Skeletal muscle tissue (tissue), 4 donors: ENCODE results near the gene ABCB9. TPM values are rescaled to one million over a fixed set of nuclear protein-coding genes. Genes with fewer than 3 reads are reported as not detected.

Experiments used
- H3K27ac ChIP-seq: one replicate; pipeline ENCODE4 v1.7.0; 2013; ENCODE audit warnings: mild to moderate bottlenecking, low read depth, low read length, inconsistent platforms
- H3K27me3 ChIP-seq, 3 donors: one replicate each; pipeline ENCODE4 v1.7.0; 2013; ENCODE audit warnings: low read length in 3 of 3; ENCODE audit not compliant: control insufficient read depth in 3 of 3, insufficient read depth in 3 of 3
- H3K36me3 ChIP-seq, 3 donors: one replicate each; pipeline ENCODE4 v1.7.0; 2013; ENCODE audit warnings: low read length in 3 of 3; ENCODE audit not compliant: control insufficient read depth in 3 of 3, insufficient read depth in 3 of 3
- H3K4me1 ChIP-seq, 3 donors: one replicate each; pipeline ENCODE4 v1.7.0; 2013; ENCODE audit warnings: low read length in 3 of 3, mild to moderate bottlenecking in 3 of 3; ENCODE audit not compliant: control insufficient read depth in 3 of 3, insufficient read depth in 3 of 3
- H3K4me3 ChIP-seq, 3 donors: one replicate each; pipeline ENCODE4 v1.7.0; 2013; ENCODE audit warnings: low read length in 3 of 3
- H3K9ac ChIP-seq, 3 donors: one replicate each; pipeline ENCODE4 v1.7.0; 2013; ENCODE audit warnings: low read length in 3 of 3, mild to moderate bottlenecking in 3 of 3, moderate library complexity in 2 of 3, low read depth in 1 of 3
- H3K9me3 ChIP-seq, 3 donors: one replicate each; pipeline ENCODE4 v1.7.0; 2013; ENCODE audit warnings: low read length in 3 of 3; ENCODE audit not compliant: control insufficient read depth in 3 of 3
- total RNA-seq: library from RNA; depleted of rRNA; stranded (reverse); fragments of >200 nt; gene quantifications from one replicate; pipeline ENCODE4 v1.2.3, GENCODE V29; 2014
- donor health status: Osteomylitis.

ABCB9 gene
- total RNA-seq, 1 donor from 2014 or later, result 2.6 TPM

DNA sequence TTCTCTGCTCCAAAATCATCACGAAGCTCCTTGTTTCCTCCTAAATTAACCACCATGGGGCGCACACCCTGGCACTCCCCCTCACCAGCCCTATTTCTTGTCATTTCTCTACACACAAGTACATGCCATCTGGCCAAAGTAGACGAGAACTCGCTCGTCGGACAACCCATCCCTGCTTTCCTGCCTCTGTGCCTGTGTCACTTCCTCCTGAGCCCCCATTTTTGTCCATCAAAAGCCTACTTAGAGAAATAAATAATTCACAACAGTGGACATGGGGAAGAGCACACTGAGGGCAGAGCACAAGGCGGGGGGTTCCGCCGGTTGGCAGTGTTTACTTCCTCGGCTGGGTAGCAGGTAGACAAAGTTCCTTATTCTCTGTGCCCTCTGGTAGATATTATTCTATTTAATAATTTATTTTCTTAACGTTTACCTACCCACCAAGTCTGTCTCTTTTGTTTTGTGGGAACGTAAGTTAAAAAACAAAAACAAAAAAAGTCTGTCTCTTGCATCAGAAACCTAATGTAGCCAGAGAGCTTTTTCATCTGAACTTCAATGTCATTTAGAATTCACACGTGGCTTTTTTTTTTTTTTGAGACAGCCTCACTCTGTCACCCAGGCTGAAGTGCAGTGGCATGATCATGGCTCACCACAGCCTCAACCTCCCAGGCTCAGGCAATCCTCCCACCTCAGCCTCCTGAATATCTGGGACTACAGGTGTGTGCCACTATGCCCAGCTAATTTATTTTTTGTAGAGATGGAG is 76.3 kb downstream of the ABCB9 start:
- Histone ChIP-seq H3K4me1 (peaks cover 46 to 62% (median 53%) of the 10 kb centered on the region in 3 donors), H3K36me3 (no peaks in the 10 kb centered on the region), H3K9me3 (no peaks in the 10 kb centered on the region), H3K27ac (no peak overlapping the region), H3K4me3 (no peak overlapping the region), H3K9ac (no peak overlapping the region), H3K27me3 (no peaks in the 10 kb centered on the region)

DNA sequence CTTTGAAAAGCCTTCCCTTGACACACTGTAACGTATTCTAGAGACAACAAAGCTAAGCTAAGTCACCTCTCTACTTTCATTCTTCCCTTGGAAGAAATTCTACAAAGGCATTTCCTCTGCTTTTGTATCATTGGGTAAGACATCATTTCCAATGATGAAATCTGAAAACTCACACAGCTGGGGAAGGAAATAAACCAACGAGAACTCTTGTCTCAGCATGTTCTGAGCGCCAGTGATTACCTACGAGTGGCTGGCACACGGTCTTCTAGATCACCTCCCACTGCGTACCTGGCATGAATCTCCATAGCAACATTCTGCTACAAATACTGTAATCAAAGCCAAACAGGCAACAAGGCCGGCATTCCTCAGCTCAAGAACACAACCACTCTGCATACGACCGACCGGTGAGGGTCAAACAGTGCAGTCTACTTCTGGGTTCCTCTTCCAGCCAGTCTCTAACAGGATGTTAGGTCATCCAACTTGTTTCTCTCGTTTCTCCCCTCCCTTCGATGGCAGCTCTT is 78.0 kb downstream of the ABCB9 start:
- peak overlapping the region; percentile 4 to 35 (median 18) for H3K9ac ChIP-seq
- no peaks in the 10 kb centered on the region for H3K27me3 ChIP-seq
- peak overlapping the region; percentile 27 to 59 (median 50) for H3K4me3 ChIP-seq

DNA sequence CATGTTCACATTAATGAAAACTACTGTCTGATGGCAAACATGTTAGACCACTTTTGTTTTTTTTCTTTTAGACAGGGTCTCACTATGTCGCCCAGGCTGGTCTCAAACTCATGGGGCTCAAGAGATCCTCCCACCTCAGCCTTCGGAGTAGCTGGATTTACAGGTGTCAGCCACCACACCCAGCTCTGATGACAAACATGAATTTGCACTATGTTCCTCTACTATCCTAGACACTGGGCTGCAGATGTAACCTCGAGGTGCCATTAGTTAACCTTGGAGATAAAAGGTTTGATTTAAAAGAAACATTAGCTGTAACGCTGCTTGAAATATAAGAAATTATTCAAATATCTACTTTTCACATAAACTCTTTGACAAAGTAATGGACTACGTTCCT is 78.4 kb downstream of the ABCB9 start:
- Histone ChIP-seq H3K4me3 (peak overlapping the region in 1 of 3 donors; percentile 50), H3K36me3 (no peaks in the 10 kb centered on the region), H3K4me1 (peaks cover 36 to 46% (median 38%) of the 10 kb centered on the region in 3 donors), H3K9ac (no peak overlapping the region), H3K27me3 (no peaks in the 10 kb centered on the region), H3K27ac (peak overlapping the region; percentile 71), H3K9me3 (no peaks in the 10 kb centered on the region)

More for the DNA sequence above, 78.0 kb downstream of the ABCB9 start:
- Histone ChIP-seq H3K9me3 (no peaks in the 10 kb centered on the region), H3K4me1 (peaks cover 39 to 49% (median 39%) of the 10 kb centered on the region in 3 donors), H3K36me3 (no peaks in the 10 kb centered on the region), H3K27ac (peak overlapping the region; percentile 71)

DNA sequence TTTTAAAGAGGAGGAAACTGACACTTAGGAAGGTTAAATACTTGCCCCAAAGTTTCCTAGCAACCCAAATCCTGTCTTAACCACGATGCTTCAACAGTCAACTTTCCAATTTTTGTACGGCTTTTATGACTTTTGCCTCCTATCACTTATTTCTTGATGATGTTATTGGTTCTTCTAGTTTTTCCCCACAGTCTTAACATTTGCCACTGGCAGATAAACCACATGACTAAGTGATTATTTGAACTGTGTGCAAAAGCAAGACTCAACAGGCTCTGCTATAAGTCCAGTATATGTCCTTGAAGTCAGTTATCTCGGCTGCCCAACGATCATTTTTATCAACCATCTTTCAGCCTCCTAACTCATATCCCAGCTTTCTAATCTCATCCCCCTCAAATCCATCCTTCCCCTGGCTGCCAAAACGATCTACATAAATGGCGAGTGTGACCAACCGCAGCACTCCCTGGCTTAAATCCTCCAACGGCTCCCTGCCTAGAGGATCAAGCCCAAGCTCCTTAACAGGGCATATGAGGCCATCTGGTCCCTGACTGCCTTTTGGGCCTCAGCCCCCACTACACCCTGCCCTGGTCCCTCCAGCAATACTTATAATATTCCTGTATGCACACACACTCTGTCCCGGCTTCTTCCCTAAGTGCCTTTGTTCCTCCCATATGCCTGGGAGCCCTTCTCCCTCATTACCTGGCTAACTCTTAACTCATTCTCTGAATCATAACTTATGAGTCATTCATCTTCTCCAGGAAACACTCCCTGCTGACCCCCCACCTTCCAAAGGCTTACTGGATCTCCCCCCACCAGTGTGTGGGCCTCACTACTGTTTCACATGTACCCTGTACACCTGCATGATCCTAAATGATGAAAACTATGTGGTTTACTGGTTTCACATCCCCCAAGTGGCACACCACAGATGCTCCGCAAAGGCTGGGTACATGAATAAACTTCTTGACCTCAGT is 79.1 kb downstream of the ABCB9 start:
- Histone ChIP-seq H3K27ac (no peak overlapping the region), H3K9me3 (no peaks in the 10 kb centered on the region), H3K4me1 (peaks cover 33 to 40% (median 35%) of the 10 kb centered on the region in 3 donors), H3K4me3 (no peak overlapping the region), H3K36me3 (no peaks in the 10 kb centered on the region), H3K9ac (no peak overlapping the region), H3K27me3 (no peaks in the 10 kb centered on the region)

DNA sequence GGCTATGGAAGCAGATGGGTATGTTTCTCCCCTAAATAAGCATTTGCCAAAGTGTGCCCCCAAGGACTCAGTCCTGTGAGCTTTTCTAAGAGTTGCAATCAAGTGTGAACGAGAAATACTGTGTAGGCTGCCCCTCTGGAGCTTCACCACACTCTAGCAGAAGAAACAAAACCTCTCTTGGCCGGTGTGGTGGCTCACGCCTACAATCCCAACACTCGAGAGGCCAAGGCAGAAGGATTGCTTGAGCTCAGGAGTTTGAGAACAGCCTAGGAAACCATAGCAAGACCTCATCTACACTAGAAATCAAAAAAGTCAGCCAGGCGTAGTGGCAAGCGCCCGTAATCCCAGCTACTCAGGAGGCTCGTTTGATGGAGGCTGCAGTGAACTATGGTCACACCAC is 80.1 kb downstream of the ABCB9 start:
- Histone ChIP-seq H3K27me3 (no peaks in the 10 kb centered on the region), H3K36me3 (no peaks in the 10 kb centered on the region), H3K4me1 (peaks cover 27 to 38% (median 29%) of the 10 kb centered on the region in 3 donors), H3K9ac (no peak overlapping the region), H3K27ac (no peak overlapping the region), H3K4me3 (no peak overlapping the region), H3K9me3 (no peaks in the 10 kb centered on the region)

DNA sequence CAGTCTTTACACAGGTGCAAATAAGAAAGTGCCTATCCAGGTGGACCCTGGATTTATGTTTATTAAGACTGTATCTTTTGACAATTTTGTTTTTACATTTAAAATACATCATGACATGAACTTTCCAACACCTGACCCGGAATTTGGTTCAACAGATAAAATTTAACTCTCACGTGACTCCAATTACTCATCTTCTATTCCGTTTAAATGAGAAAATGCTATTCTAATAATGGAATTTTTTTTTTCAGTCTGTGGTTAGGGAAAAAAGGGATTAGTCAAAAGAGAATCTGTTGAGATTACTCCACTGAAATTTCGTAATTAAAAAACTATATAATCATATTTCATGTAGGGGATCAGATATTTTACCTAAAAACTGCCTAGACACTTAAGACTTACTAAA is 81.4 kb downstream of the ABCB9 start:
- Histone ChIP-seq H3K36me3 (no peaks in the 10 kb centered on the region), H3K4me1 (peaks cover 31 to 42% (median 36%) of the 10 kb centered on the region in 3 donors), H3K27ac (no peak overlapping the region), H3K27me3 (no peaks in the 10 kb centered on the region), H3K9me3 (no peaks in the 10 kb centered on the region), H3K9ac (no peak overlapping the region), H3K4me3 (no peak overlapping the region)

DNA sequence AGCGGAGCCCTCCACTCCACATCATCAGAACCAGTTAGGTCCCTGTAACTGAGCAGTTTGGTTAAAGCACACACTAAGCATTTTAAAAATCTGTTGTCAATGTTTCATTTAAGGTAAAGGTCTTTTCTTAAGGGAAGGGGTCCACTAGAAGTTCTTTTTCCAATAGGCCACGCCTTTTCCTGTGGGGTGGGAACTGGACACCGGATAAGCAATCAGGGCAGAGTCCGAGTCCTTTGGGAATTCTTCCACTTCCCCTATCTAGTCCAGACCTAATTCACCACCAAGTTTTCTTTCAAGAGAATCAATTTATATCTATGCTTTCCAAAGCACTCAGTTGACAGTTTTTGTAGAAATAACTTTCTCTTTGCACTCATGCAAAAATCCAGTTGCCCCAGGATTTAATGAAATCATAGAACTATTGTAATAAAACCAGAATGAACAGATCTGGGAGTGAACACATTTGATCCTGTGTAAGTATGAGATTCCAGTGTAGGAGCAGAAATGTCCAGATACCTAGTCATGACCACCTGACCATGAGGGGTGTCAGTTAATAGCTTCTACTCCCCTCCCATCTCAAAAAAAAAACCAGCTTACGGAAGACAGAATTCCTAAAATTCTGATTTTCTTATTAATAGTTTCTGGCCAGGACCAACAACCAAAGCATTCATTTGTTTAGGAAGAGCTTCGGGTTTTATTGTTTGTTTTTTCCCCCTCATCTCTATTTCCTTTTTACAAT is 82.0 kb downstream of the ABCB9 start:
- Histone ChIP-seq H3K9me3 (no peaks in the 10 kb centered on the region), H3K36me3 (no peaks in the 10 kb centered on the region), H3K9ac (no peak overlapping the region), H3K27me3 (no peaks in the 10 kb centered on the region), H3K4me3 (no peak overlapping the region), H3K4me1 (peaks cover 35 to 47% (median 42%) of the 10 kb centered on the region in 3 donors), H3K27ac (no peak overlapping the region)

DNA sequence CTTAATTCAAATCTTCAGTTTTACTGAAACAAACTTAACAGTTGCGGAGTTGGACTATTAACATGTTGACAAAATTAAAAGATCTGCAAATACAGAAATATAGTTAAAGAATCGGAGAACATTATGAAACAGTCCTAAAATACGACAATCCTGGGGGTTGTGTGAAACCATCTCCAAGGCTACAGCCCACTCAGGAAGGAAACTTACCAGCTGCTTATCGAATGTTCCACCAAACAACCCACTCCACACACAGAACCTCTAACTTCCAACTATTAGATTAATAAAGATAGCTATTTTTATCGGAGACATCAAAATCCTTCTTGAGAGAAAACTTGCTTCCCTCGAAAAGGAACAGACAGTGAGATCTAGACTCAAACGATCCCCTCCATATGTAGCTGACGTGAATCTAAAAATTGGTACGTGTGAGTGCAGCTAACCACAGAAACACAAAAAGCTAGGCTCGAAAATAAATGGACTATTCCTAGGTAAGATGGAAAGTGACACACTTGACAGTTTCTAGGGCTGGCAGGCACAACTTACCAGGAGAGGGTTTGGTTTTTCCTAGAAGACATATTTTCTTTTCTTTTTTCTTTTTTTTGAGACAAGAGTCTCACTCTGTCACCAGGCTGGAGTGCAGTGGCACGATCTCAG is 83.2 kb downstream of the ABCB9 start:
- Histone ChIP-seq H3K4me1 (peaks cover 30 to 42% (median 42%) of the 10 kb centered on the region in 3 donors), H3K27me3 (no peaks in the 10 kb centered on the region), H3K36me3 (no peaks in the 10 kb centered on the region), H3K9ac (no peak overlapping the region), H3K4me3 (no peak overlapping the region), H3K9me3 (no peaks in the 10 kb centered on the region), H3K27ac (no peak overlapping the region)

DNA sequence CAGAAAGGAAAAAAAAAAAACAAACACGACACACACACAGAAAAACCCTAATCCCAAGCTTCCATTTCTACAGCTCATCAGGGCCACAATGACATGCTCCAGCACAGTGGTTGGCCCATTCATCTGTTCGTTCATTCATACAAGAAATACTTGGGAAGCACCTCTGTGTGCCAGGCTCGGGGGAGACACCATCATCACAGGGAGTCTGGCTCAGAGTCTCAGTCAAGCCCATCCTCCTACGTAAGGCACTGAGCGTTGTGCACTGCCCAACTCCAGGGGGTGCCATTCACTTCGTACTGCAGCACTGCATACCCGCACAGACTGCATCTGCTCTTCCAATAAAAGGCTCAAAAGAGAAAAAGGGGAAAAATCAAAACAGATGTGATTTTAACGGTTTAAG is 85.6 kb downstream of the ABCB9 start:
- no peak overlapping the region for H3K27ac ChIP-seq
- H3K9ac ChIP-seq, result no peak overlapping the region
- no peaks in the 10 kb centered on the region for H3K9me3 ChIP-seq
- H3K4me3 ChIP-seq, result peak overlapping the region in 1 of 3 donors; percentile 14
- H3K4me1 ChIP-seq, result peaks cover 37 to 54% (median 49%) of the 10 kb centered on the region in 3 donors
- H3K36me3 ChIP-seq, result no peaks in the 10 kb centered on the region
- H3K27me3 ChIP-seq, result no peaks in the 10 kb centered on the region
